HFF-Myc (cell line): ENCODE measurements around the gene SLPI.

Source experiments
- DNase-seq: peaks from one replicate; pipeline ENCODE4 v3.0.0-alpha.2; 2011; ENCODE audit warnings: low read depth; ENCODE audit errors: extremely low read depth
- H3K4me3 ChIP-seq: replicated peaks from 2 replicates; pipeline ENCODE4 v1.5.1; 2011; ENCODE audit warnings: low read depth, mild to moderate bottlenecking, control low read depth, low read length
- CTCF ChIP-seq: IDR thresholded peaks from 2 replicates; pipeline ENCODE4 v1.5.1; 2012; ENCODE audit warnings: mild to moderate bottlenecking, low read depth, low read length, control low read depth; ENCODE audit errors: missing control alignments

The SLPI gene

GRCh38 chr20:45247865-45248264, 6.5 kb downstream of the SLPI start:
- no peak for TF ChIP-seq CTCF
- DNase-seq, result no peak
- H3K4me3 ChIP-seq, result no peak overlapping the region

- no peak for TF ChIP-seq CTCF
- DNase-seq, result no peak
- H3K4me3 ChIP-seq, result no peak overlapping the region
Measured at GRCh38 chr20:45246109-45246508, 8.3 kb downstream of the SLPI start.

- no peak for DNase-seq
- TF ChIP-seq CTCF, result no peak
- no peak overlapping the region for H3K4me3 ChIP-seq
Measured at GRCh38 chr20:45238139-45238538, 16.2 kb downstream of the SLPI start.

- DNase-seq, result no peak
- no peak overlapping the region for H3K4me3 ChIP-seq
- peak; percentile 71 for TF ChIP-seq CTCF
Measured at GRCh38 chr20:45235995-45236394, 18.4 kb downstream of the SLPI start.

GRCh38 chr20:45230631-45231030, 23.7 kb downstream of the SLPI start:
- H3K4me3 ChIP-seq, result no peak overlapping the region
- TF ChIP-seq CTCF, result no peak
- DNase-seq, result no peak

- DNase-seq, result no peak
- peak; percentile 88 for TF ChIP-seq CTCF
- H3K4me3 ChIP-seq, result no peak overlapping the region
Measured at GRCh38 chr20:45229264-45230056, 24.9 kb downstream of the SLPI start.

GRCh38 chr20:45226287-45226686, 28.1 kb downstream of the SLPI start:
- no peak for TF ChIP-seq CTCF
- DNase-seq, result no peak
- H3K4me3 ChIP-seq, result no peak overlapping the region
